ENCODE measurements around the gene LPP.

The LPP gene

DNA sequence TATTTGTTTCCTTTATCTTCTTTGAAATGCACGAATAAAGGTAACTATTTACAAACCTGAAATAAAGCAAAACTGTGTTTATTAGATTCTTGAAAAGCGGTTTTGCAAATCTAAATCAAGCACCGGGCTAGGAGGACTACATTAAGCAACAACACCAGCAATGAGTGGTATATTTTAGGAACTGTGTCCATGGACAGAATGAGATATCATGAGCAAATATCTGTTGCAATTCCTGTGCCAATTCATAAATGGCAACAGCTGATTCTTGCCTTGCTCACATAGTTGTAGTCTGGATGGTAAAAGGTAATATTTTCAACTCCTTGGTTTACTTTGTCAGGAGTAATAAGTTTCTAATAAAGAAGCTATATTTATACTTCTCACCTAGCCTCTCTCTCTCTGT is 403.3 kb downstream of the LPP start:
- no peak for DNase-seq (ENCODE audit: low read depth)

GRCh38 chr3:188558343-188559071 is 404.6 kb downstream of the LPP start:
- peak; percentile 39 for DNase-seq (ENCODE audit: low read depth)

GRCh38 chr3:188559072-188559429 is 405.1 kb downstream of the LPP start:
- peak; percentile 27 for DNase-seq (ENCODE audit: low read depth)

GRCh38 chr3:188559856-188560255 is 405.9 kb downstream of the LPP start:
- no peak for DNase-seq (ENCODE audit: low read depth)

DNA sequence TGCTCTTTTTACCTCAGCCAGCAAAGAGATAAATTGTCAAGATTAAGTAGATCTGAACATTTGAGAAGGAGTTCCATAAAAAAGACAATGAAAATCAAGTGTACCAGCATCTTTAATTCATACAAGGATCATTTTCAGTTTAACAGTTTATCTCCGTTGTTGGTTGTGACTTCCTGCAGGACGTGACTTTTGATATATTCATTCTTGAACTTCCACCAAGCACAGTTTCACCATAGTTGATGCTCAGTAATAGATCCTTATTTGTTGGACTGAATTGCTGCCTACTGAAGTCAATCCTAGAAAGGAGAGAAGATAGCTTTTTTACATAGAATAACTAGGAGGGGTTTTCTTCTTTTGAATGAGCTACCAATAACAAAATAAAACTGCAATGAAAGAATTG is 408.2 kb downstream of the LPP start:
- no peak for DNase-seq (ENCODE audit: low read depth)

DNA sequence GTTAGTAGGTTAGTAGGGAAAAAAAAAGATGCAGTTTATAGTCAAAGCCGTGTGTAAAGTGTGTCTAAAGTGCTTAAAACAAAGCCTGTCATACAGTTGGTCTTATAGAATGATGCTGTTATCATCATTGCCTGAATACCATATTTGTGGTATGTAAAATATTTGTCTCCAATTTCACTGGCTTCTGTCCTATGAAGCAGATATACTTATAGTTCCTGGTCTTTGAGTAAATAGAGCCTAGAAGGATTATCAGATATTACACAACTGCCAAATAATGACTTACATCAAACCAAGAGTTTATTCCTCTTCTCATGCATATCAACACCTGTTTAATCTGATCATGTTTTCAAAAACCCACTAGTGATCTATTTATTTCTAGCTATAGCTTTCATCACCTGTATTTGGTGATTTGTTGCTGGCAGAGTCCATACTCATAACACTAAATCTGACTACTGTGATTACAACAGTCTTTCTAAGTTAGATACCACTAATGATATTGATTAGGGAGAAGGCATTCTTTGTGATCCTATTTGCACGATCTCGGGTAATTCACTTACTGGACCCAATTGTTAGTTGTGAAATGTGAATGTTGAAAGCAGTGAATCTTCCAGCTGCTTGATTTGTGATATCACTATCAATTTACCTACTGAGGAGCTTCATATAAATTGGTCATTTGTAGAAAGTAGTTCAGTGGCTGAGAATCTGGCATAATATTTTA is 413.7 kb downstream of the LPP start:
- DNase-seq (ENCODE audit: low read depth) = no peak

DNA sequence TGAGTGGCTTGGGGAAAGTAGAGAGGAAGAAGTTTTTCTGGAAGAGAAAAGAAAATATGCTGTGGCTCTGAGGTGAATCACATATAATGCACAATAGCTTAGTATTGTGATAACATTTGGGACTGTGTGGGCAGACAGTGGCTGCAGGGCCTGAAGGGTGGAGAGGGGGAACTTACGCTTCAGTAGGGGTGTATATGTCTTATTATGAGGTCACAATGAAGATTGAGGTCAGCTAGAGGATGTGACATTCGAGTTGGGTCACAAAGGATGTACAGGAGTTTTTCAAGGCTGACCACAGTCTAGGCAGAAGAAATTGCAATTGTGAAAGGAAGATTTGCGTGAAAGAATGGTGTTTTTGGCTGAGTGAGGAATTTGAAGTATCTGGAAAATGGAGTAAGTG is 414.8 kb downstream of the LPP start:
- DNase-seq (ENCODE audit: low read depth) = no peak

- DNase-seq (ENCODE audit: low read depth) = no peak
Observed at GRCh38 chr3:188571531-188572095, 417.7 kb downstream of the LPP start.

- DNase-seq (ENCODE audit: low read depth) = no peak
Observed at GRCh38 chr3:188573291-188573940, 419.5 kb downstream of the LPP start.

- no peak for DNase-seq (ENCODE audit: low read depth)
Observed at GRCh38 chr3:188573956-188574355, 420.0 kb downstream of the LPP start.

DNA sequence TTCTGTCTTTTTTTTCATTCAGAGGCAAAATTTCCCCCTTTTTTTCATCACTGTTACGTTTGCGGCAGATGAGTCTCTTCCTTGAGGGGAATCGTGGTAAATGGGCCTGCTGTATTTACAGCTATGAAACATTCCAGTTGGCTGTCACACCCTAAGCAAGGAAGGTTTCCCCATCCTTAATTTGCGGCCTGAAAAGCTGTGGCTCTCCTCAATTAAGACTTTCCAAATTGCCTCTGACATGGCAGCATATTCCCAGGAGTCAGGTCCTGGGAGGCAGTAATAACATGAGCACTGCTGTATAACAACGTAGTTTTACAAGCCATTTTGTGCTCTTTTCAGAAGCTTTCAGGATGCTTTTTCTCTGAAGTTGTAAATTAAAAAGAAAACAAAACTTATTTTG is 420.9 kb downstream of the LPP start:
- DNase-seq (ENCODE audit: low read depth) = no peak

GRCh38 chr3:188575501-188575900 is 421.5 kb downstream of the LPP start:
- DNase-seq (ENCODE audit: low read depth) = no peak

DNA sequence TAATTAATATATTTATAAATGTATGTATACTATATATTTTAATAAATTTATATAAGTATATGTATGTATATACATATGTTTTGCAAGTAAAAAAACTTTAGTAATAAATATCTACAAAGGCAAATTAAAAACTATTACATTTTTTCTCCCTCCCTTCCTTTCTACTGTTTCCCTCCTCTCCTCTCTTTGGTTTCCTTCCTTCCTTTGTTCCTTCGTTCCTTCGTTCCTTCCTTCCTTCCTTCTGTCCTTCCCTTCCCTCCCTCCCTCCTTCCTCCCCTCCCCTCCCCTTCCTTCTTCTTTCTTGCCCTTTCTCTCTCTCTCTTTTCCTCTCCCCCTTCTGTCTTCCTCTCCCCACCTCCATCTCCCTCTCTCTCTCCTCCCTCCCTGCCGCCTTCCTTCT is 423.6 kb downstream of the LPP start:
- no peak for DNase-seq (ENCODE audit: low read depth)

- DNase-seq (ENCODE audit: low read depth) = peak; percentile 87
Observed at GRCh38 chr3:188578576-188579363, 424.8 kb downstream of the LPP start.

- DNase-seq (ENCODE audit: low read depth) = no peak
Observed at GRCh38 chr3:188580223-188580622, 426.3 kb downstream of the LPP start.

- no peak for DNase-seq (ENCODE audit: low read depth)
Observed at GRCh38 chr3:188580659-188581058, 426.7 kb downstream of the LPP start.

DNA sequence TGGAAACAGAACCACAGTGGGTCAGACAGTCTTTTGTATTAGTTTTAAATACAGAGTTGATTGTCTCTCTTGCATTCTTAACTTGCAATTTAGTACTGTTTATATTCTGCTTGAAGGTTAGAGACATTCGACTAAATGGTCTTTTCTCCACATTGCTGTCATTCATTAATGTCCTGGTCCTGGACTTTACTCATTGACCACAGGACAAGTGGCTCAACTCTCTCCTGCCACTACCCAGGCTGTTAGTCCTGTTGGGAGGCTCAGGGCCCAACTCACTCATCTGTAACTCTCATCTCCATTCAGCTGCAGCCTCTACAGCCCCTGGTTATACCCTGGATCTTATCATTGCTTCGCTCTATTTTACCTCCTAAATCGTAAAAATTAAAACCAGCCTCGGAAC is 427.4 kb downstream of the LPP start:
- no peak for DNase-seq (ENCODE audit: low read depth)

DNA sequence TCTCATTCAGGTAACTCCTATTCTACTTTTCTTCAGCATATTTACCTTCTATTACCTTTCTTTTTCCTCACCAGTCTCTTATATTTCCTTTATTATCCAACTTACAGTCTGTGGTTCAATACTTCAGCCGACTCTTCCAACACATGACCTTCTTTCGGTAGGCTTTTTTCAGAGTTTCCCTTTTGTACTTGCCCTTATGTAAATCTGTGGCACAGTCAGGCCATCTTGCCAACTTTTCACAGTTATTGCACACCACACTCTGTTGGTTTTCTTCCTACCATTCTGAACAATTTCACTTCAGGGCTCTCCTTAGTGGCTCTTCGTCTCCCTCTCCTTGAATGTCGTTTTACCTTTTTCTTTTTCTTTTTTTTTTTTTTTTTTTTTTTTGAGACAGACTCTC is 427.8 kb downstream of the LPP start:
- DNase-seq (ENCODE audit: low read depth) = no peak

DNA sequence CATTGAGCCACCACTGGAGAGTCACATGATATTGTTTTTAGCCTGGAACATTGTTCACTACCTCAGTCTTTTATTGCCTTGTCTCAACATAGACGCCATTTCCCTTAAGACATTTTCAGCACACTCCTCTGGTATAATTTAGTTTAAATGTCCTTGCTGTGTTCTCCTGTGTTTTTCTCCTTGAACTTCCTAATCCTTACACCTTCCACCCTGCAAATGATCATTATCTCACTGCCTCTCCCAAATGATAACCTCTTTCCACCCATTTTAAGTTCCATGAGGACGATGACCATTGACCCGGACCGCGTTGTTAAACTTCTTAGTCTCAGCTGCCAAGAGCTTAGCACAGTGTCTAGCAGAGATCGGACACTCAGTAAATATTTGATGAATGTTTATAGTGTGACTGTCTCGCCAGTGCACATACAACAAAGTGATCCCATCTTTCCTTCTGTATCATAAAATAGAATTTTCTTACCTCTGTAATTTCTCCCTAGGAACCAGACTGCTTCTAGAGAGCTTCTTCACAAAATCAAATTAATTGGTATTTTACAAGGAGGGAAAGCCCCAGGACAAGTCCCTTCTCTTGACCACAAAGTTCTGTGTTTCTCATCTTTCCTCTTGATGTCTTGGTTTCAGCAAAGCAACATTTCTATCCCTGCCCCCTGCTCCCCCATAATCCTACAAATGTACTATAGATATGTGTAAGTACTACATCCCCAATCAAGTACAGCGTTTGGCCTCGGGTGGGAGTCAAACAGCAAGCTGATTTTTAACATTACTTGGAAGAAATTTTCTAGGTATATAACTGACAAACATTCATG is 429.6 kb downstream of the LPP start:
- DNase-seq (ENCODE audit: low read depth) = peak; percentile 28

DNA sequence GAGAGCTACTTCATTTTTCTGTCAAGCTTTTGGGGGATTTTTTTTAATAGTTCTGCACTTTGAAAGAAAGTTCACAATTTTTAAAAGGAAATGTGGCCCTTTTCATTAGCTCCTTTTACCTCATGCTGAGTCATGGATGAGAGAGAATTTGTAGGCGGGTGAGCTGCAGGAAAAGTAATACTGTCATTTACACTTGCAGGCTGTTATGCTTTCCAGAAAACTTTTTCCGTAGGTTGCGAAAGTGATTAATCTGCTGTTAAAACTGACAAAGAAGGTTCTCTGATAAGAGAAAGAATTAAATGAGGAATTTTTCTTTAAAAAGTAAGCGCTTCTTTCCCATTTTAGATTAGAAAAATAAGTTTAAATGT is 430.2 kb downstream of the LPP start:
- DNase-seq (ENCODE audit: low read depth) = peak; percentile 85

DNA sequence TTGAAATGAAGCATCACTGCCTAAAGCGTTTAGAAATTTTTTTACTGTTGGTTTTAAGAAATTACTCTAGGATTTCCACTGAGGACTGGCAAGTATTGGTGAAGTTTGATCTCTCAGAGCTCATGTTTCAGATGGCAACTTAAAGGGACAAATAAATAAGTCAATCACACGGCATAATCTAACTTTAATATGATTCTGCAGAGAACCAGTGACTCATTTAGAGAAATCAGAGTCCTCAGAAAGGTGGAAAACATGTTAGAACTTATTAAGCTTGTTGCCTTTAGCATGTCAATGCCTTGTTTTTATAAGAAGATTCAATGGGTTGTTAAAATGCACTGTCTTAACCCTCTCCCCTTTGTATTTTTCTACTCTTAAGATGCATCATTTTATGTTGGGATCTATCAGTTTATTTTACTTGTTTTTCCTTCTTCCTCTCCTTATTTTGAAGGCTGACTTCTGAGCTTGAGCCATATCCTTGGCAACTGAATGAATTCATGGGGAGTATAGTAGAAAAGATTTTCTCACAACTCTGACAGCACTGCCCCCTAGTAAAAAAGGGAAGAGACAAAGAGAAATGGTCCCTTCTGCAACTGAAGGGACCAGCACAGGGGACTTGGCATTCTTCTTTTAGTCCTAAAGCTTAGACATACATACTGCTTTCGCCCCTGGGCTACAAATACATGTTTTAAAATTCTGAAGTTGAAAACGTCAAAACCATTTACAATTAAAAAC is 431.2 kb downstream of the LPP start:
- peak; percentile 48 for DNase-seq (ENCODE audit: low read depth)

All from ELR (cell line).